IPS DF 4.7 (cell line): ENCODE data around the gene TRIP13.
"Not testable (repeated sequence)": the region's sequence is repeated elsewhere in the genome, so short reads cannot be mapped to it uniquely, and the experiment has no call there.

Source experiments
- DNase-seq: peaks from one replicate; pipeline ENCODE4 v3.0.0-alpha.2; 2013; ENCODE audit warnings: low spot score; ENCODE audit errors: extremely low read depth

Gene TRIP13

DNA sequence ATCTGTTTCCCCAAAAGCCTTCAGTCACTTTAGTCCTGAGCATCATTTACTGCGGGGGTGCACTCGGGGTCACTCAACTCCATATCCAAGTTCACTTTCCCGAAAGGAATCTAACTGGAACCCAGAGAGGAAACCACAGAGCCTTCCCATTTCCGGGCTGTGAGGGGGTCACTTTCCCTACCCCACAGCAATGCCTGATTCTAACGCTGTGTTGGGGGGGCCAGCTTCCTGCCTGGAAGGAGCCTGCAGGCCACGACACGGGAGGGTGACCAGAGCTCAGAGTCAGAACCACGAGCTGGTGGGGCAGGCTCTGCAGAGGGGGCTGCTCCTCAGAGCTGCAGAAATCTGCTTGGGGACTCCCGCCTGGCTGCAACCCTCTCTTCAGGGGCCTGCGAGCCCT is 20.4 kb upstream of the TRIP13 start:
- no peak for DNase-seq

DNA sequence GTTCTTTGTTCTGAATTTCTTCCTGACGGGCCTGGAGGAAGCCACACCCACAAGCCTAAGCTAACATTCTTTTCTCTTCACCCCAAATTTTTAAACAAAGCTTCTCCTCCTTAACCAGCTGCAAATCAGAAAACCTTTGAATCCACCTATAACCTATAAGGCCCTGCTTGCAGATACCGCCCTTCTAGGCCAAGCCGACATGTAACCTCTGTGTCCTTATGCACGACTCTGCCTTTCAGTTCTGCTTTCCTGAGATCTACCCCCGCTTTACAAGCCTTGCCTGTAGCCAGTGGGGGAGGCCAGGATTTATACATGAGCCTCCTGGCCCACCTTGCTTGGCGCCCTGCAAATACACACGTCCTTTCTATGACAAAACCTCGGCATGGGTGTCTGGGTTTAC is 19.4 kb upstream of the TRIP13 start:
- DNase-seq, result no peak

DNA sequence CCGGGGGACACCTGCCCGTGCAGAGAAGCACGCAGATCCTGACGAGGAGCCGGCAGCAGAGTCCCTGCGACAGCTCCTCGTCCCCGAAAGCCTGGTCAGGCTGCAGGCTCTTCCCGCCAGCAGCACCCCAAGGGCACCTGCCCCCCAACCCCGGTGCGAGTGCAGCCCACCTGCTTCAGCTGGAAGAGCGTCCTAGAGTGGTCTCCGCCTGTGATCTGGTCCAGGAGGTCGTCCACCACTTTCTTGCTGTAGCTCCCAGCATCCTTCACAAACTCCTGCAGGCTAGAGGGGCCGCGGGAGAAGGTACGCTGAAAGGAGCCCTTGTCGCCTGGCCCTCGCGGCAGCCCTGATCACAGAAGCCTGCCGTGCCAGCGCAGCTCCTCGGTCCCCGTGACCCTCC is 16.8 kb upstream of the TRIP13 start:
- DNase-seq, result no peak

DNA sequence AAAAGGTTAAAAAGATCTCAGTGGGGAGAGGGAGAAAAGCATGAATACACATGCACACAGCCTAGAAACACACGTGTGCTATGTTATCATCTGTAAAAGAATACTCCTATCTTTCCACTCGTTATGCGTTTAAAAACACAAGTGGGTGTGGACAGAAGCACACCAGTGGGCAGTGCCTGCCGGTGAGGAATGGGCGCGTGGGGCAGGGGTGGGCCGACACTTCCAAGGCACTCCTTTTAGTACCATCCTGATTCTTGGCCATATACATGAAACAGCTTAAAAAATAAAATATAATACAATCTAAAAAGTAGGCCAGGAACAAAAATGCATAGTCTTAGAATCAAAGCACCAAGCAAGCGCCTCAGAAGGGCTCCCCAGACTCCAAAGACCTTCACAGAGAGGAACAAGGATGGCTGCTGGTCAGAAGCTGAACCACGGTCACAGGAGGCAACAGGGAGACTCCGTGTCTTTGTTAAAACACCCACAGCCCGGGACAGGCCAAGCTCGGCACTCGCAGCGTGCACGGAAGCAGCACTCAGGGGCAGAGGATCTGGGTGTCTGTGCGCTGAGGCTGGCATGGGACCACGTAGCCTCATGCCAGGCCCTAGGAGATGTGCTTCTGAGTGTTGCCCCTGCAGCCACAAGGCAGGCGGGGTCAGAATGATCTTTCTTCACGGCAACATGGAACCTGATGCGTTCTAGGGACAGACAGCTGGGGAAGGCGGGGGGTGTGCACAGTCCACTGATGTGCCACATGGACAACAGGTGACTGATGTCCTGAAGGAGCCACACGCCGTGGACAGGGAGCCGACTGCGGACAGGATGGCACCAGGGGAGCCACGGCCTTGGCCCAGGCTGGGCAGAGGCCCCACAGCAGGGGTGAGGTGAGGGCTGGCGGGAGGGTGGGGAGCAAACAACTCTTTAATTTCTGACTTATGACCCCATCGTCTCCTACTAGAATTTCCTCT is 16.0 kb upstream of the TRIP13 start:
- DNase-seq, result no peak

DNA sequence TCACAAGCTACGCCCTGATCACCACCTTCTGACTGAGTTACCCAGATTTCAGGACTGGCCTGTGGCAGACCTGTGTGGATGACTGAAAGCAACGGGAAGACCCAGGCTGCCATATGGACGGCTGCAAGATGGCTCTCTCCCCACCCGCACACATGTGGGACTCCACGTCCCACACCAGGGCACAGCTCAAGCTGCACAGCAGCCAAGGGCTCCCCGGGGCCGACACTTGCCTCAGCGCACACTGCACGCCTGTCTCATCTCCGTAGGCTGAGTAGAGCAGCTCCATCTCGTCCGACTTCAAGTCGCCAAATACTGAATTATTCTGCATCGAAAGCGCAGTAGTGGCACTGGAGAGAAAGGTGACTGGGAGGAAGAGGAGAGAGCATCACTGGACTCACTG is 14.6 kb upstream of the TRIP13 start:
- no peak for DNase-seq

DNA sequence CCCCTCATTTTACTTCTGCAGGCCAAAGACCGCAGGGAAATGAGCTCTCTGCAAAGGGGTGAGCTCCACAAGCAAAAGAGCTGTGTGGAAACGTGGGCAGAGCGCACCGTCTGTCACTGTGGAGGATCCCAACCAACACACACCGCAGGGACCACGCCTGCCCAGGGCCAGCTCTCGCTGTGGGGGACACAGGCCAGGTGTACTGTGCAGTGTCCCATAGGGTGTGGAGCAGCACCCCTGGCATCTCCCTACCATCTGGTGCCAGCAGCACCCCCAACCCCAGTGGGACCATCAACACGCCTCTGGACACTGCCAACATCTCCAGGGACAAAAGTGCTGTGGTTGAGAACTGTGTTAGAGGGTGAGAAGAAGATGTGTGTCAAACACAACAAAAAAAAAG is 14.0 kb upstream of the TRIP13 start:
- not testable (repeated sequence) for DNase-seq

DNA sequence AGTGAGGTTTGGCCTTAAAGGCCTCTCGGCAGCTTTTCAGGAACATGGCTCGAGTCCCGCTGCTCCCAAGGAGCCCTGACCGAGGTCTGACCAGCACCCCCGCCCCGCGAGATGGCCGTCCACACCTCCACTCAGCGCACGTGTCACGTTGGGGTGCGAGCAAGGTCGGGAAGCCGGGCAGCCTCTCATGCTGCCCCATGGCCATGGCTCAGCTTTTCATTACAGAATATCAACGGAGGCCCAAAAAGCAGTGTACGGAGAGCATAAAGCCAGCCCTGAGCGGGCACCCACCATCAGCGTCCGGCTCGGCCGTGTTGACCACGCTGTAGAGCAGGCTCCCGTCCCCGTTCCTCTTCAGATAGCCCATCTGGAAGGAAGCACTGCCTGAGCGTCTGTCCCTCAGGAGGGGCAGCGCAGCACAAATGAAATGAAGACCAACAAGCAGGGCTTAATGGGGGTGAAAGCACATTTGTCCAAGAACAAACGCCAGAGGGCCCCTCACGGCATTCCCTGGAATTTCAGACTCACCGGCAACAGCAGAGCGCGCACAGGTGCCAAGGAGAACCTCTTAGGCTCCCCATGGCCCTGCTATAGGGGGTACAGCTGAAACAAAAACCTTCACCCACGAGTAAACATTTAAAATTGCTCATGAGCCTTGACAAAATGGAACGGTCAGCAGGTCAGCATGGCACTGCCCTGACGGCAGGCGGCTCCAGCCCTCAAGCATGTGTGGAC is 11.7 kb upstream of the TRIP13 start:
- DNase-seq, result no peak

DNA sequence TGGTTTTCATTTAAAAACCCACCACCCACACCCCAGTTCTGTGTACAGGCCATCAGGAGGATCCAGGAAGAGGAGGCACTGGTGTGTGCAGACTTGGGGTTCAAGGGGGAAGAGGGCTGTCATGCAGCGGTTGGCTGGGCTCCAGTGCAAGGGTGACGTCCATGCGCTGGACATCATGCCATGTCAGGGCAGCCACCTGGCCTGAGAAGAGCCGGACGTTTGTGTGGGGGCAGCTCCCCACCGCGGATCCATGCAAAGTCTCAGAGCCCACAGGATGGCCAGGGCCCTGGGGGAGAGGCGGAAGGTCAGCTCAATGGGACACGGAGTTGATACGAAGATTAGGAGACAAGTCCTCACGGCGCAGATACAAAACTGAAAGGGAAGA is 11.1 kb upstream of the TRIP13 start:
- no peak for DNase-seq

DNA sequence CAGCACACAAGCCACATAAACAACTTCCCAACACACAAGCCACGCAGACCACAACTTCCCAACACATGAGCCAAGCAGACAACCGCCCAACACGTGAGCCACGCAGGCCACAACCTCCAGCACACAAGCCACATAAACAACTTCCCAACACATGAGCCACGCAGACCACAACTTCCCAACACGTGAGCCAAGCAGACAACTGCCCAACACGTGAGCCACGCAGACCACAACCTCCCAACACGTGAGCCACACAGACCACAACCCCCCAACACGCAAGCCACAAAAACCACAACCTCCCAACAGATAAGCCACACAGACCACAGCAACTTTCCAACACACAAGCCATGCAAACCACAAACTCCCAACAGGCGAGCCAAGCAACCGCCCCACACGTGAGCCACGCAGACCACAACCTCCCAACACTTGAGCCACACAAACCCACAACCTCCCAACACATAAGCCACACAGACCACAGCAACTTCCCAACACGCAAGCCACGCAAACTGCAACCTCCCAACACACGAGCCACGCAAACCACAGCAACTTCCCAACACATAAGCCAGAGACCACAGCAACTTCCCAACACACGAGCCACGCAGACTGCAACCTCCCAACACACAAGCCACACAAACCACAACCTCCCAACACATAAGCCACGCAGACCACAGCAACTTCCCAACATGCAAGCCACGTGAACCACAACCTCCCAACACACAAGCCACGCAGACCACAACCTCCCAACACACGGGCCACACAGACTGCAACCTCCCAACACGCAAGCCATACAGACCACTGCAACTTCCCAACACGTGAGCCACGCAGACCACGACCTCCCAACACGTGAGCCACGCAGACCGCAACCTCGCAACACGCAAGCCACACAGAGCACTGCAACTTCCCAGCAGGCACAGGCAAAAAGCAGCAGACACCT is 10.2 kb upstream of the TRIP13 start:
- DNase-seq, result no peak

DNA sequence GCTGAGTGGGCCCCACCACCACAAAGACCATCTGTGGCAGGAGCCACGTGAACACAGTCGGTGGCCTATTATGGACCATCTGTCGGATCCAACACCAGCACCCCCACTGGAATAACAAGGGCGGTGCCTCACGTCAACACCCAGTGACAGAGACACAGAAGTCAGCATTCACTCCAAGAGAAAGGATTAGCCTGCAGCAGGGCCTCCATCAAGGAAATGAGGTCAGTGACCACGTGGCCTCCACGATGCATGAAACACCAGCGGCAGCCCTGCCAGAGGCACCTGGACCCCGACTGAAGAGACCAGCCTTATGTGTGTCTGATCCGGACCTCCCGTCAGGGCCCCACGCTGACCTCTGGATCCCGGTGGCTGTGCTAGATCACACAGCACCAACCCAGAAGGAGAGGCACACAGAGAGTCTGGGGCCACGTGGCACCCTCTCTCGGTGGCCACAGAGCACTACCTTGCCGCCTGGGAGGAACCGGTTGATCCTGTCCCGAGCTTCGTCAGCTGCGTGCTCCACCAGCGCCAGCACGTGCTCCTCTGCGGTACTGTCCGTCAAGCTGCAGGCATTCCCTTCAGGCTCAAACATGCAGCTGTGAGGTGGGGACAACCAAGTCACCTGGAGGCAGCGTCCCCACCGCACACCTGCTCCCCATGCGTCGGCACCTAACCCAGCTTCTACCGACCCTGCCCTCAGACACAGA is 9.1 kb upstream of the TRIP13 start:
- no peak for DNase-seq

DNA sequence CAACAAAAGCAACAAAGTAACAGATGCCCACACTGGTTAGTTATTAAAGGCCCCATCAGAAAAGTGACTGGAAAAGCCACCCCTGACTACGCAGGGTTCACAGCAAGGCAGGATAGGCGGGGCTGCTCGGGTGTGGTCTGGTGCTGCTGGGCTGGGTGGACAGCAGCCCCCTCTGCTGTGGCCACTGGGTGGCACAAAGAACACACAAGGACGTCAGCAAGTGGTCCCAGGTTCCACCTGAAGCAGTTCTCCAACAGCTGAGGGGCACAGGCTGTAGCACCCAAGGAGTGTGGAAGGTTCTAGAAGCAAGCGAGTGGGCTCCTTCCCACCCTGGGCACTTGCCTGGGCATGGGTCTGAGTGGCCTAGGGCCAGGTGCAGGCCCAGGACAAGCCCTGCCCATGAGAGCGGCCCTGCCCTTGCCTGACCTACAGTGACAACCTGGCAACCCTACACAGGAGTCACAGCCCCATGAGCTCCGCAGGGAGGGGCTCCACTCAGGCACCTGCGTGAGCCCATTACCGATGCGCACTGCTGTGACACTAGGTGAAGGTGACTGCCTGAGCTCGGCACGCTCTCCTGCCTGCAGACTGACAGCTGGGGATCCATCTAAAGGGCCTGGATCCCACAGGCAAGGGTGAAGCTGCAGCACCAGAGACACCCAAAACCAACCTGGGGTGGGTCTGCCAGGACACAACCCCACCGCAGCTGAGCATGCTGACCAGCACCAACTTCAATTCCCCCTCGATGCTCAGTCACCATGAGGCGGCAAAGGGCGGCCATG is 8.1 kb upstream of the TRIP13 start:
- DNase-seq, result no peak

DNA sequence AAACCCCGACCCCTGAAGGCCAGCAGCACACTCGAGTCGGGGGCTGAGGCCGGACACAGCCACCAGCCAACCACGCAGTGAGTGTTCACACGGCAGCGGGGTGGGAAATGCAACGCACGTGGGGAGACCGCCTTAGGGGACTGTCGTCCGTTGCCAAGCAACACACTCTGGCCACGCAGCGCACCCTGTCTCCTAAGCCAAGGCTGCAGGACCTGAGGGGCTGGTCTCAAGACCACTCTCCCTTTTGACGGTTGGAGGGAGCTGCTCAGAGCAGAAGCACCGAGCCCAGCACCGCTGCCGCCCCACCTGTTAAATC is 7.6 kb upstream of the TRIP13 start:
- DNase-seq, result no peak

DNA sequence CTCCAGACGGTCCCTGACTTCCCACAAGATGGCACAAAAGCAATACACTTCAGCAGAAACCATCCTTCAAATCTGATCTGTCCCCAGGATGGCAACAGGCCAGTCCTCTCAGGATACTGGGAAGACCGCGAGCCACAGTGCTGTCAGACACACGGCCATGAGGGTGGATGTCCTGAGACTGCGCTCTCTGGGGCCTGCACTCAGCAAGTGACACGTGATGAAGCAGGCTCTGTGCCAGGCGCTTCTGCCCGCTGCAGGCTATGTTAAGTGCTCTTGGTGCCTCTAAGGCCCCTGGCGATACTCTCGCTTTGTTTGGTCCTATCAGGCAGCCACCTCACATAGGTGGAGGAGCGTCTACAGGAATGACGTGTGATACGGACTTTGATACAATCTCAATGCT is 7.2 kb upstream of the TRIP13 start:
- DNase-seq, result no peak

DNA sequence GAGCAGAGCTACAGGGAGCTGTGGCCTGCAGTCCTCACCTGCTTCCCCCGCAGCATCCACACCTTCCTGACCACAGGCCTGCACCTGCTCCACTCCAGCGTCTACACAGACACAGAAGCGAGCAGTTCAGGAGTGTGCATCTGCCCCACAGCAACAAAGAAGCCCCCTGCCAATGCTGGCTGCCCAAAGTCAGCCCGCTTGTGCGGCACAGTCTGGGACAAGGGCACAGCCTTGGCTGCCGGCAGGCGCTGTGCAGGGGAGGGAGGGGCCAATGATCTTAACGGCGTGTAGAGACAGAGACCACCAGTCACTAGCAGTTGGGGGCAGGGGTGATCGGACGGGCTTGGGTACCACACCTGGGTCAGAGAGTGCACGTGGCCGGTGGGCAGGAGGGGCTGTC is 6.6 kb upstream of the TRIP13 start:
- DNase-seq, result no peak

DNA sequence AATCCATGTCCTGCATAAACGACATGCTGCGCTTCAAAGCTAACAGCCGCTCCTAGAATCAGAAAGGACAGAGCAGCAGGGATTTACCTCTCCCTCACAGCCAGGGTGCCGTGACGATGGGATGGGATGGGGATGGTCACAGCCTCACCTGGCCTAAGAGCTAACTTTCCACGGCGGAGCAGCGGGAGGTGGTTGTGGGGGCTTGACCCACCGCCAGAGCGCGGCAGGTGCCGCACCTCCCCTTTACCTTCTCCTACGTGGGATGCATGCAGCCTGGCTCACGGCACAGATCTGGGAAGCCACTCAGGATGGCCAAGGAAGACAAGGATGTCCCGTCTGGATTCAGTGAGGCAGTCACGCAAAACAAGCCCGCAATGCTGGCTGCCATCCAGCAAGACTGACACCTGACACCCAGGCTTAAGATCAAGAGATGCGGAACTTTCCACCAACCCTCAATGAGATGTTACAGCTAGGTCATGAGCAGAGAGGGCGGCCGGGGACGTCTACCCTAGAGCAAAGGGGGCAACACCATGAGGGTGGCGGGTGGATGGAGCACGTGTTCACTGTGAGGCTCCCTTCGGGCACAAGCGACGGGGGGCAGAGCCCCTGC is 5.9 kb upstream of the TRIP13 start:
- no peak for DNase-seq

DNA sequence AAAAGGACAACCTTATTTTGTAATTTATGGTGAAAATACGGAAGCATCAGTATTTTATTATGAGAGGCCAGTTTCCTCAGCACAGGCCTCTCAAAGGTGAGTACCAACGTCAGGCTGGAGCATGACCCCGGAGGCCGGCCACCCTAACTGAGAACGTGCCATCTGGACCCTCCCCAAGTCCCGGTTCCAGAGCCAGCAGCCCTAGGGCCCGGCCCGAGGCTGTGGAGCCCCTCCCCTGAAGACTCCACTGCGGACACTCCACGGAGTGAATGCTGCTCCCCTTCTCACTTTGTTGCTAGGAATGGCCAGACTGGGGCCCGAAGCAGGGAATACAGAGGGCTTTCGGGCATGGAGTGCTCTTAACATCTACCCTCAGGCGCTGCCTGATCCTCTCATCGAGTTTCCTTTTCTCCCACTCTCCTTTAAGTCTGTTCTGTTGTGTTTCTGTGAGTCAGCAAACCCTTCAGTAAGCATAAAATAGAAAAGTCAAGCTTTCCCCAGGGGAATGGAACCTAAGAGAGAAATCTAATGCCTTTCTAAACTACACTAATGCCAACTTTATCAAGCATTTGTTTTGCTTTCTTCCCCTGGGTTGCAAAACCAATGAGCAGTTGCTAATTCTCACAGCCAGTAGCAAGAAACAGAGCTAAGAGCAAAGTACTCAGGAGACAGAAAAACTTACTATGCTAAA is 4.6 kb upstream of the TRIP13 start:
- DNase-seq, result no peak

DNA sequence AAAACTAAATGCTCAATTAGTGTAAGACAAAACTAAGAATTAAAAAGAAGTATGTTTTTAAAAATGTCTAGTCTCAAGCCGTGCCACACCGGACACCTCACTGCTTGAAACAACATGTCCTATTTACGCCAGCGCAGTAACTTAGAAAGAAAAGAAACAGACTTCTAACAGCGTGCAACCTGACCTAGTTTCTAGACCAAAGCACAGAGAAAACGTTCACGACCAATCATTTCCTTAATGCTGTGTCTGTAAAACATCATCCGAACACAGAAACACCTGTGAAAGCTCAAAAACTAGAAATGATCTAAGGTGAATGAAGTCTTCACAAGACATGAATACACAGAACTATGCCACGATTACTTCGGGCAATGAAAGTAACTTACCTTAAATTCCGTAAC is 4.0 kb upstream of the TRIP13 start:
- DNase-seq, result no peak

DNA sequence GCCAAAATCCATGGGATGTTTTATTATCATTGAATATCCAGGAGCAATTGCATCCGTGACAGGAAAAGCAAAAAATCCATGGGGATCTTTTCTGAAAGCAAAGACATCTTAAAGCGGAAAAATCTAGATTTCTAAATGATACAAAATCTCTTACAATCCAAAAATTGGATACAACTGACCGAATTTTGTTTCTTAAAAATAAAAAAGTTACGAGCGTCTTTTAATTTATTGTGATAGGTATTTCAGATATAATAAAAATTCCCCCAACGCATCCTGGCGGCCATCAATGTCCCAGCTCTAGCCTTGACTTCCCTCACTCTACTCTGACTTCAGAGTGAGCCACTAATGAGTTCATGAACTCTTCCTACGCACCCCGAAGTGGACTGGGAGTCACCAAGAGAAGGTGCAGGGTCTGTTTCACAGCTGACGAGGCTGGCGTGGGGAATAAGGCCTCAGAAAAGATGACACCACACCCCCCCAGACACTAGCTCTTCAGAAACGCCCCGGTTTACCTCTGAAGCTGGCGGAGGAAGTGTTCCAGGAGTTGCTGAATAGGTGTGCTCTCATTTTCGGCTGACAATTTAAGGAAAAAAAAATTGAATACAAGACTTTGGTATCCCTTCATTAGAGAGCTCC is 3.5 kb upstream of the TRIP13 start:
- DNase-seq, result no peak
